NCI-H510A treated with DMSO at 0.1 percent for 48 hours (cell line): ENCODE data around the gene LRRC34.

Experiments used
- DNase-seq: peaks from one replicate; lab custom pipeline; 2025; lab: John Stamatoyannopoulos, UW

LRRC34 gene, protein sequence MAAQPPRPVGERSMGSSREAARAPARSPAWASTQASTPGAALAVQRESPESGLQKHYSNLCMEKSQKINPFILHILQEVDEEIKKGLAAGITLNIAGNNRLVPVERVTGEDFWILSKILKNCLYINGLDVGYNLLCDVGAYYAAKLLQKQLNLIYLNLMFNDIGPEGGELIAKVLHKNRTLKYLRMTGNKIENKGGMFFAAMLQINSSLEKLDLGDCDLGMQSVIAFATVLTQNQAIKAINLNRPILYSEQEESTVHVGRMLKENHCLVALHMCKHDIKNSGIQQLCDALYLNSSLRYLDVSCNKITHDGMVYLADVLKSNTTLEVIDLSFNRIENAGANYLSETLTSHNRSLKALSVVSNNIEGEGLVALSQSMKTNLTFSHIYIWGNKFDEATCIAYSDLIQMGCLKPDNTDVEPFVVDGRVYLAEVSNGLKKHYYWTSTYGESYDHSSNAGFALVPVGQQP

DNA sequence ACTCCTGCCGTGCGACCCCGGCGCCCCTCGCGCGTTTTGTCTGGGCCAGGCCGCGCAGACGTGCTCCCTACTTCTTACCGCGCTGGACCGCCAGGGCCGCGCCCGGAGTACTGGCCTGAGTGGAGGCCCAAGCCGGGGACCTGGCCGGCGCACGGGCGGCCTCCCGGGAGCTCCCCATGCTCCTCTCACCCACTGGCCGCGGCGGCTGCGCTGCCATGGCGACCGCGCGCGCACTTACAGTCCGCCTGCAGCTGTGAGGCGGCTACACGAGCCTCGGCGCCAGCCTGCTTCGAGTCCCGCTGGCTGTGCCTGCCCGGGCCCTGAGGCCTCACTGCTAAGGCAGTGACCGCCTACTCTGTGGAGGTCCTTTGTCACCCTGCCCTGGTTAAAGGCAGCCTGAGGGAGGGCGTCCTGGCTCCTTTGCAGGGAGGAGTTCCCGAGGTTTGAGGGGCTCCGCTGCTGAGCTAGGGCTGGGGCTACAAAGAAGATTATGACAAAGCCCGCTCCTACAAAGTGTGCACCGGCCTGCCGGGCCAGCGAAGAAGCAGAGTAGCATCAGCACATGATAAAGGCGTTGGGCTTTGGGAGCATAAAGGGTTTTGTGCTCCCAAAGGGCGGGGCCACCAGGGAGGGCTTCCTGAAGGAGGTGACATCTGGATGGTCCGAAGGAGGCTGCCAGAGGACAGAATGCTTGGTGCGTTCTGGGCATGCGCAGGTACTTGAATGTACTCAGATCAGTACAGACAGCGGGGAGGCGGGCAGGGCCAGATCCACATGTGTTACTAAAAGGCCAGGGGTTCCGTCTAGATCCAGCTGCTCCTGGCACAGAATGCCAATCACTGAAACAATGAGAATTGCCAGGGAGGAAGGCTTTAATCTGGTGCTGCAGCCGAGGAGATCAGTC lies at the start of gene LRRC34, which contains the start of gene LRRIQ4:
LRRC34 (minus strand) TSS at position 573 of the 904 bp plus-strand sequence; CDS start at position 217, 356 bp downstream.
LRRIQ4 (plus strand) TSS at position 539 of the 904 bp plus-strand sequence. CDS start 9,052 bp downstream, outside the sequence.
- DNase-seq, result peak; percentile 96

DNA sequence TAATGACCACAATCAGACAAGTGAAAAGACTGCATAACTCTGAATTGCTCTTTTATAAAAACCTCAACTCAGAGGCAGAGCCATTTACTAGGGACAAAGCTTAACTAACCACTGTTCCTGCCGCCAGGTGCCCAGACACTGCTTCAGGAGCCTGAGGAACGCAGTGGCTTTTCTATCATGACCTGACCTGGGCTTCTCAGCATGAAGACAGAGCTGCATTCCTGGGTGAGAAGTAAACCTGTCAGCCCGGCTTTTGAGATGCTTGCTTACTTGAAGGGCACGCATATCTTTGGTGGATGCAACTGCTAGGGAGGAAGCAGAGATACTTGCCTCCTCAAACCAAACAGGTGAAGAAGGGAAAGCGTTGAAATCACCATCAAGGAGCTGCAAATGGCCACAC lies 49.2 kb upstream of the LRRC34 start:
- DNase-seq, result no peak

DNA sequence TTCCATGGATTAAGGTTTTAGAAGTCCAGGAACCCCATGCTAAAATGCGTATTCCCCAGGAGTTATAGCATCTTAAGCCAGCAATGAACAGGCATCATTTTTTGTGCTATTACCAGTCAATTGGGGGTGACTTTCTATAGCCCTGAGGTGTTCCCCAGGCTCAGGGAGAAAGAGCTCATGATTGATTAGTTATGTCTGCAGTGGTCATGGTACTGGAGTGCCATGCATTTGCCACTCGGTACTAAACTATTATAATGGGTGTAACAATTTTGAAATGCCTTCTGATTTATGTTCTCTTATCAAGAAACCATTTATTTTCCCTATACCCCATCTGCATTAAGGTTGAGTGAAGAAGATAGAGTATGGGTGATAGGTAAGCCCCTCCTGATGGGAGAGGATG lies 45.1 kb upstream of the LRRC34 start:
- no peak for DNase-seq

GRCh38 chr3:169855514-169855913 lies 42.8 kb upstream of the LRRC34 start:
- no peak for DNase-seq

- DNase-seq, result no peak
Measured at GRCh38 chr3:169850618-169851017, 37.9 kb upstream of the LRRC34 start.

- no peak for DNase-seq
Measured at GRCh38 chr3:169848741-169849140, 36.0 kb upstream of the LRRC34 start.

DNA sequence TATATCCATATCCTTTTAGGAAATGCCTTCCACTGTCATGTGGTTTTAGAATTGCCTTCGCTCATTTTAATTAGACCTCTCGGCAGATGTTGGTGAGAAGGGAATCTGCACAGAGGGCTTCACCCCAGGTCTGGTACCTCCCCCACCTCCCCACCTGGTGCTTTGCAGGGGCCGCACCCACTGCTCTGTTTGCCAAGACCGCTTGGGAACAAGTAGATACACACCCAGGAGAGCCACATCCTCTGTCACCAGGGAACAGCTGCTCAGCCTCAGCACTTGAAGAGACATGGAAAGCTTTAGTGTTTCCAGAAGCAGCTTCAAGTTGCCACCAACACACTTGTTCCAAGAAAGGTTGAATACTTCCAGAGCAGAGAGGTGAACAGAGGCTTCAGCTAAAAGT lies 35.2 kb upstream of the LRRC34 start:
- DNase-seq, result peak; percentile 93

DNA sequence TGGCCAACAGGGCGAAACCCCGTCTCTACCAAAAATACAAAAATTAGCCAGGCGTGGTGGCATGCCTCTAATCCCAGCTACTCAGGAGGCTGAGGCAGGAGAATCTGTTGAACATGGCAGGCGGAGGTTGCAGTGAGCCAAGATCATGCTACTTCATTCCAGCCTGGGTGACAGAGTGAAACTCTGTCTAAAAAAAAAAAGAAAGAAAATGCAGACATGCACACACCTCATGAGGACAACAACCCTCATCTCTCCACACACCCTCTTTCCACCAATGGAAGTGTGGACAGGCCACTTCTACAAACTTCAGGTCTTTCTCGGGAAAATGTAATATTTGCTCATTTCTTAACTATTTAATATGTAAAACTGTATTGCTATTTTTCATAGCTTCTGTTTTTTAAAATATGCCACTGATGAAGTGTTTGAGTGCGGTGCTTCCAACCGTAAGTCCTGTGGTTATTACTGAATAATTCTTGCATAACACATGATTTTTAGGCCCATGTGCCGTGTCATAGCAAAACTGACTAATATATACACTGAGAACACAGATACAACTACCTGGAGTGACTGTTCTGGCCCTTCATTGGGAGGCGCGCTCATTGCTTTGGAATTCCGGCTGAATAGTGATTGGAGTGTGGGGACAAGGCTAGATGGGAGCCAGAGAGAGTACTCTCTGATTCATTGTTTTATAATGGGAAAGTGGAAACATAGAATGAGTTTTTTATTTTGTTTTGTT lies 33.9 kb upstream of the LRRC34 start:
- DNase-seq, result no peak

DNA sequence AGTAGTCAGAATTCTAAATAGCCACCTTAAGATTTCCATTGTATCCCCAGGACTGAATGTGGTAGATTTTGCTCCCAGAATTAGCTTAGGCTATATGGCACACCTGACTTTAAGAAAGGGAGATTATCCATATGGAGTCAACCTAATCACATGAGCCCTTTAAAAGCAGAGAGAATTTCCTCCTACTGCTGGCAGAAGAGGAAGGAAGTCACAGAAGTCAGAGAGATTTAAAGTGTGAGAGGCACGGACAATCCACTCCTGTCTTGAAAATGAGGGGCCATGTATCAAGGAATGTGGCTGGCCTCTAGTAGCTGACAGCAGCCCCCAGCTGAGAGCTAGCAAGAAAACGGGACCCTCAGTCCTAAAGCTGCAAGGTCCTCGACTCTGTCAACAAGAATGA lies 30.3 kb upstream of the LRRC34 start:
- no peak for DNase-seq

DNA sequence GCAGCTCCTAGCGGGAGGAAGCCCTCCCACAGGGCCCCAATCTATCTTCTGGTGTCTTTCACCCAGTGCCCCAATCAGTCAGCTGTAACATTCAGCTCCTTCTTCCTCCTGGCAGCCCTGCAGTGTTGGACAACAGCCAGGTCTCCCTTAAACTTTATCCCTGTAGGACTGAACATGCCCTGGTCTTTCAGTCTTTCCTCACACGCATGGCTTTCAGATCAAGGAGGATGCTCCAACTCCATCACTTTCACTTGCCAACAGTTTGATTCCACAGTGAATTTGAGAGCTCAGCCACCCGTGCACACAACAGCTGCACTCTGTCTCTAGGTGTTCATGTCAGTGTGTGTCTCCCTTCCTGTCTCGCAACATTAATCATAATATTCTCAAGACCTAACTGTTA lies 28.5 kb upstream of the LRRC34 start:
- no peak for DNase-seq

DNA sequence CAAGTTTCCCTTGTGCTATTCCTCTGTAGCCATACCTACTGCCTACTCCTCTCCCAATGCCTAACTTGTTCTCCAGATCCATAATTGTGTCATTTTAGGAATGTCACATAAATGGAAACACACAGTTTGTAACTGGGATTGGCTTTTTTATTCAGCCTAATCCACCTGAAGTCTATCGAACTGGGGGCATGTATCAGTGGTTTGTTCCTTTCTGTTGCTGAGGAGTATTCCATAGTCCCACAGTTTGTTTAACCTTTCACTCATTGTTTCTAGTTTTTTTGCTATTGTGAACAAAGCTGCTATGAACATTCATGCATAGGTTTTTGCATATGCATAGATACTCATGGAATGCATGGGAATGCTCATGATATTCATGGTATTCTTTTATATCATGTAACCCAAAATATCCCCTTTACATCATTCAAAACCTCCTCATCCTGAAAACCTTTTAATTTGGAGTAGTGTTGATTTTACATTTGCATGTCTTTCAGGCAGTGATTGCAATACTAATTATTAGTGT lies 25.9 kb upstream of the LRRC34 start:
- no peak for DNase-seq

GRCh38 chr3:169836942-169837275 lies 24.2 kb upstream of the LRRC34 start:
- no peak for DNase-seq

- no peak for DNase-seq
Measured at GRCh38 chr3:169836078-169836941, 23.6 kb upstream of the LRRC34 start.

DNA sequence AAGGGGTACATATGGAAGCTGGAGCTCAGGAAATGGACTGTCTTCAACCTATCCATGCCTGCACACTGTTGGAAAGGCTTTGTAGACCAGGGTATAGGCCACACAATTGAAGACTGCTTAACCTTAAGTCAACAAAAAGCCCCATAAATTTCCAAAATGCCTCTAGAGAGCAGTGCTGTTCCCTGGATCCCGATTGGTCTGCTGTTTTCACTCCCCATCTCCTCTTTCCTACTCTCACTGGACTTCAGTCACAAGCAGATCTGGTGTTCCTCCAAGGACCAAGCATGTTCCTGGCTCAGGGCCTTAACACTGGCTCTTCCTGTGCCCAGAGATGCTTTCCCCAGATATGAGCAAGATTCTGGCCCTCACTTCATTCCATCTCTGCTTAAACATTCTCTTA lies 22.8 kb upstream of the LRRC34 start:
- DNase-seq, result no peak

- no peak for DNase-seq
Measured at GRCh38 chr3:169827712-169828111, 15.0 kb upstream of the LRRC34 start.

- DNase-seq, result no peak
Measured at GRCh38 chr3:169825316-169825715, 12.6 kb upstream of the LRRC34 start.

GRCh38 chr3:169822983-169823382 lies 10.3 kb upstream of the LRRC34 start:
- DNase-seq, result peak; percentile 83

- DNase-seq, result peak; percentile 84
Measured at GRCh38 chr3:169822540-169822939, 9.8 kb upstream of the LRRC34 start.

DNA sequence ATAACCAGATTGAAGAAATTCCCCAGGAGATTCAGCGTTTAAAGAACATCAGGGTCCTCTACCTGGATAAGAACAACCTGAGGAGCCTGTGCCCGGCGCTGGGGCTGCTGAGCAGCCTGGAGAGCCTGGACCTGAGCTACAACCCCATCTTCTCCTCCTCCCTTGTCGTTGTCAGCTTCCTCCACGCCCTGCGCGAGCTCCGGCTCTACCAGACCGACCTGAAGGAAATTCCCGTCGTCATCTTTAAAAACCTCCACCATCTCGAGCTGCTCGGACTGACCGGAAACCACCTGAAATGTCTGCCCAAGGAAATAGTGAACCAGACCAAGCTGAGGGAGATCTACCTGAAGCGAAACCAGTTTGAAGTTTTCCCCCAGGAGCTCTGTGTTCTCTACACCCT lies 9.4 kb upstream of the LRRC34 start:
- DNase-seq, result peak; percentile 66

DNA sequence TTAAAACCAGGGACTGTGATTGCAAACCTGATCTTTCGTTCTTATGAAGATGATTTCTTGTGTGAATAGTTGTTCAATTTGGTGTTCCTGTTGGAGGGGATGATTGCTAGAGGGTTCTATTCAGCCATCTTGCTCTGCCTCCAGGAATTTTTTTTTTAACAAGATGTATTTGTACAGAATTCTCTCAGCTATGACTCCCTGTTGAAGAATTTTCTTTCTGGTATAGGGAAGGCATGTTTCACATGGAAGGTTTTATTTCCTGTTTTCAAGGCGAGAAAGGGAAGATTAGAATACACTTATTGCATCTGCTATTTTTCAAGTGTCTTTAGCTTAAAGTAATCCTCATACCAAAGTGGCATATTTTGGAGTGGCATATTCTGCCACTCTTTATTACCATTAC lies 5.6 kb upstream of the LRRC34 start:
- DNase-seq, result no peak

GRCh38 chr3:169815590-169816150 lies 3.0 kb upstream of the LRRC34 start:
- no peak for DNase-seq
